ENCODE data around the gene RPTN.

Gene RPTN

GRCh38 chr1:152159144-152159543 lies at the start of gene RPTN:
Gene RPTN (minus strand): TSS chr1:152159228. CDS start chr1:152157889, 1,339 bp downstream.
- no peak for DNase-seq (ENCODE audit: low read depth)

- no peak for DNase-seq (ENCODE audit: low read depth)
Observed at GRCh38 chr1:152198982-152199381, 40.0 kb upstream of the RPTN start.

DNA sequence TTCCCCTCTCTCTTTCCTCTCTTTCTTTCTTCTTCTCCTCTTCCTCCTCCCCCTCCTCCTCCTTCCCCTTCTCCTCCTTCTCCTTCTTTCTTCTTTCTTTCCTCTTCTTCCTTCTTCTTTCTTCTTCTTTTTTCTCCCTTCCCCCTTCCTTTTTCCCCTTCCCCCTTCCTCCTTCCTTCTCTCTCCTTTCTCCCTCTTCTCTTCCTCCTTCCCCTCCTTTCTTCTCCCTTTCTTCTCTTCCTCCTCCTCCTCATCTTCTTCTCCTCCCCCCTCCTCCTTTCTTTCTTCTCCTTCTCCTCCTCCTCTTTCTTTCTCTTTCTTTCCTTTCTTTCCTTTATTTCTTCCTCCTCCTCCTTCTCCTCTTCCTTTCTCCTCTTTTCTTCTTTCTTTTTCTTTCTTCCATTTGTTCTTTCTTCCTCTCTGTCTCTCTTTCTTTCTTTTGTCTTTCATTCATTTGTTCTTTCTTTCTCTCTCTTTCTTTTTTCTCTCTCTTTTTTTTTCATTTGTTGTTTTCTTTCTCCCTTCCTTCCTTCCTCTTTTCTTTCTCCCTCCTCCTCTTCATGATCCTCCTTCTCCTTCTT lies 38.4 kb upstream of the RPTN start:
- DNase-seq (ENCODE audit: low read depth) = no peak

- no peak for DNase-seq (ENCODE audit: low read depth)
Observed at GRCh38 chr1:152191711-152192110, 32.7 kb upstream of the RPTN start.

DNA sequence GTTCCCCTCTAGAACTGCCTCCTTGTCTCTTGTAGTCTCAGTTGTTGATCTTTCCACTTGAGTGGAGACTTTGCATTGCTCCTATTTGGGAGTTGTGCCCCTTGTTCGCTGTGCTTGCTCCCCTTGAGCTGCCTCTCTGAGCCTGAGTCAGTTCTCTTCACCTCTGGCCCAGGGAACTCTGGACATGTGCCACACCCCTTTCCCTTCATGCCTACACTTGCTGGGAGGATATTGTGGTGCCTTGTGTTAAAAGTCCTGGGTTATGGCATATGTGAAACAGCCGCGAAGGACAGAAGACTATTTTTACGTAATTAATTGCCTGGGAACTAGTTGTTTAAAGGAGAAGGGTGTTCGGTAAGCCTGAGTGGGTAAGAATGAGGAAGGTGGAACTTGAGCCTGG lies 32.2 kb upstream of the RPTN start:
- DNase-seq (ENCODE audit: low read depth) = no peak

DNA sequence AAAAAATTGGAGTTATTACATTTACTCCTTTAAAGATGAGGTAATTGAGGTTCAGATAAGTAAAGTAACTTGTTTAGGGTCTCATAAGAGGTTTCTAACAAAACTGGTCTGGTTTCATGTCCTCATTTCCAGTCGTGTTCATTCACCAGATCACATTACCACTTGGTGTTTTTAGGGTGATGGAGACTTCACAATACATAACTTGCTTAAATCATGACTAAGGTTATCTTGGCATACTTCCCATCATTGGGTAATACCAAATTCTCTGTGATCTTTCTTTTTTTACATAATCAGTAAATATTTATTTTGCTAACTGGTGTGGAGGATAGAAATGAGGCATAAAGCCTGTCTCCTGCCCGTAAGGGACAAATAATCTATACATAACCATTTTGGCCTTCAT lies 31.6 kb upstream of the RPTN start:
- no peak for DNase-seq (ENCODE audit: low read depth)

- DNase-seq (ENCODE audit: low read depth) = no peak
Observed at GRCh38 chr1:152189657-152190442, 30.8 kb upstream of the RPTN start.

GRCh38 chr1:152188673-152189591 lies 29.9 kb upstream of the RPTN start:
- DNase-seq (ENCODE audit: low read depth) = no peak

- no peak for DNase-seq (ENCODE audit: low read depth)
Observed at GRCh38 chr1:152186556-152187285, 27.7 kb upstream of the RPTN start.

DNA sequence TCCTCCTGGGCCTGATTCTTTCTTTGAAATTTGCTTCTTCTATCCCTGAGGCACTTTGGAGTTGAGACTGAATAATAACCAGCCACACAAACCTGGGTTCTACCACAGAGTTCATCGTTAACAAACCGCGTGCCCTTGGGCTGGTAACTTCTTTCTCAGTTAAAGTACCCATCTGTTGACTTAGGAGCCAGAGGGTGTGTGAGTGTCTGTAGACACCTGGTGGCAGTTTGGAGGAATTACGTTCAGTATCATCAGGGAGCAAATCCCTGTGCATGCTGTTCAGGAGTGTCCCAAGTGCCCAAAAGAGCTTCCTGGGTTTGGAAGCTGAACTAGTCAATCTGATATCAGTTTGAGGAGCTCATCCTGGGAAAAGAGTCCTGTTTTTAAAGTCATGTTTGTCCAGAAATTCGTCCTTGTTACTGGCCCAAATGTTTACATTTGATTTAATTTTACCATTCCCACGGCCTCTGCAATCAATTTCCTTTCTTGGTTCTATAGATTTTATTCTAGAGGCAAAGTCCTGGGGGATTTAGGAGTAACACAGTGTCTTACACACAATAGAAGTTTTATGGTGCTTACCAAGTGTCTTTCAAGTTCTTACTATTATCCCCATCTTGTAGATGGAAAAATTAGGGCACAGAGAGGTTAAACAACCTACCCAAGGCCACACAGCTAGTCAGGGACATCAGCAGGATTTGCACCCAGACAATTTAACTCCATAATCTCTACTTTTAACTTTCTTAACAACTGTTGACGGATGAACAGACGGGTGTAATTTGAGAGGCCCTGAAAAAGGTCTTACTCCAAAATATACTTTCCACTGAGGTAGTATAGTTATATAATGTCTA lies 26.7 kb upstream of the RPTN start:
- DNase-seq (ENCODE audit: low read depth) = no peak

DNA sequence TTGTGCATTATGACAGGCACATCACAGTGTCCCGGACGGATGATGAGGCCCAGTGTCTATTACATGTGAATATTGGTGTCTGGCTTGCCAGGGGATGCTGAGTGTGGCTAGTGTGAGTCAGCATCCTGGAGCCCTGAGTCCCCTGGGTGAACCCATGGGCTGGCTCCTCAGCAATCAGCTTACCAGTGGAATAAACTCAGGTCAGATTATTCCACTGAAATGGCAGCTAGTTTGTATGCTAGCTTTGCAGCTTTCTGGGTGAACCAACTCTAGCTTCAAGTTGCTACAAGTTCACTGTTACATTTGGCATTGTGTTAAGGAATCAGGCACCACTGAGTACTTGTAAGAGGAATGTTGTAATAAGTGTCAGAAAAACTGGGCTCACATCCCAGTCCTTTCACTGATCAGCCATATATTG lies 23.9 kb upstream of the RPTN start:
- DNase-seq (ENCODE audit: low read depth) = no peak

GRCh38 chr1:152182431-152182830 lies 23.4 kb upstream of the RPTN start:
- no peak for DNase-seq (ENCODE audit: low read depth)

- DNase-seq (ENCODE audit: low read depth) = no peak
Observed at GRCh38 chr1:152179566-152179965, 20.5 kb upstream of the RPTN start.

GRCh38 chr1:152170287-152170905 lies 11.4 kb upstream of the RPTN start:
- no peak for DNase-seq (ENCODE audit: low read depth)

- no peak for DNase-seq (ENCODE audit: low read depth)
Observed at GRCh38 chr1:152169366-152170025, 10.5 kb upstream of the RPTN start.

DNA sequence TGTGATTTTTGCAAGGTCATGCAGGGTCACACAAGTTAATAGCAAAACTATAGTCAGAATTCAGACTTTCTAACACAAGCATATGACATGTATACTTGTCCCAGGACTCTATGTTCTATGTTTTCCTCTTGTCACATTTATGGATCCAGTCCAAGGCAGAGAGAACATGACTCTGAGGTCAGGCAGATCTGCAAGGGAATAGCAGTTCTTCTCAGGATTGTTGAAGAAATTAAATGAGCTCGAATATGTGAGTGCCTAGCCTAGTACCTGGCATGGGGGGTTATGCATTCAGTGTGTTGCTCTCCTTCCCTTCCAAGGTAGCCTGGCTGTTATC lies 9.5 kb upstream of the RPTN start:
- no peak for DNase-seq (ENCODE audit: low read depth)

DNA sequence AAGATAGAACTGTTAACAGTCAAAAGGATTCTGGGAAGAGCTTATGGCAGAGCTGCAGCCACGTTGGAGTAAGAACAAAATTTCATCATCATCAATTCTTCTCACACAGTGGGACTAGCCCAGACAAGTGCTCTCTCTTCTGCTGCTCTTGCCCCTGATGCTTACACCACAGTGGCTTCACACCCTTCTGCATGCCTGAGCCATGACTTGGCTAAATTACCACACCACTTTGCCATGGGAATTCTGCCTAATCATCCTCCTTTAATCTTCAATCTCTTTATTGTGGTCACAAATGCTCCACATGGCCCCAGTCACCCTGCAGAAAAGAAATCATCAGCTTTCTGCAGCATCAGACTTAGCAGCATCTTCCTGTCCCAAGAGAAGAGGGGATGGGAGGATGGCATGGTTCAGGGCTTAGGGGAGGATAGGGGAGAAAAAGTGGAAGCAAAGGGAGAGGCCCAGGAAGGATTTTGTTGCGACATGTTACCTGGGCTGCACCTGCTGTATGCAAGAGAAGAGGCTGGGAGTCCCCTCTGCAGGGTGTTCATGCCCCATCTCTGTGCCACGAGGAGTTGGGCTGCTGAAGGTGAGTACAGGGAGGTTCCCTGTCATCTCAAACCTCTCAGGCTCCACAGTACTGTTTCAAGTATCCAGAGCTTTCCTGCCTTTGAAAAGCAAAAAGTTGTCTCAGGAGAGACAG lies 9.0 kb upstream of the RPTN start:
- DNase-seq (ENCODE audit: low read depth) = no peak

GRCh38 chr1:152166966-152167365 lies 7.9 kb upstream of the RPTN start:
- no peak for DNase-seq (ENCODE audit: low read depth)

- DNase-seq (ENCODE audit: low read depth) = no peak
Observed at GRCh38 chr1:152165286-152166077, 6.5 kb upstream of the RPTN start.
